K562 (cell line): ENCODE measurements around the gene WWTR1. TPM values are rescaled to one million over a fixed set of nuclear protein-coding genes. Genes with fewer than 3 reads are reported as not detected.

ENCODE experiments used
- ATAC-seq: fragments of 200-7000 bp; cut with Tn5 transposase; 3 replicates; pipeline ENCODE4 v1.9.1; 2020; ENCODE audit warnings: moderate library complexity
- BruUV-seq: library from RNA; stranded (reverse); fragments of 400-500 nt; replicated peaks from 2 replicates; lab custom pipeline; 2021; lab: Mats Ljungman, UMichigan
- CTCF ChIA-PET: fragments of 300-600 bp; formaldehyde crosslinking; extraction: SDS; loops from one replicate; lab custom pipeline; 2021; ENCODE audit warnings: low intra/inter-chr PET ratio; lab: Yijun Ruan, JAX
- POLR2A ChIA-PET: fragments of 300-600, 350-650 bp; sonication (Branson Sonifier 250); formaldehyde crosslinking; extraction: SDS; loops from one replicate; lab custom pipeline; 2021; ENCODE audit warnings: antibody characterized with exemption, inconsistent platforms; lab: Yijun Ruan, JAX
- DNase-seq, 4 experiments: peaks; one replicate each; pipeline versions ENCODE4 v3.0.0 to v3.0.0-alpha.2; 2011 to 2018; ENCODE audit warnings: low spot score in 3 of 4, mixed read lengths in 3 of 4; ENCODE audit errors: extremely low read depth in 1 of 4
- FAIRE-seq: peaks from 2 replicates; lab custom pipeline; 2011; peaks lifted over from hg19 to GRCh38; lab: Jason Lieb, UNC
- H2AFZ ChIP-seq: 2 replicates; pipeline ENCODE4 v1.6.0; 2011; ENCODE audit warnings: low read depth, low read length, control low read depth, inconsistent platforms
- H3K27ac ChIP-seq: fragments of 200-600 bp; 3 replicates; pipeline ENCODE4 v1.8.0; 2011; ENCODE audit warnings: low read depth, mild to moderate bottlenecking, control low read depth, inconsistent platforms, low read length, moderate library complexity, mixed read lengths; ENCODE audit errors: extremely low read depth
- H3K27me3 ChIP-seq, 2 experiments: fragments of 300-600 bp in 1 of 2; 2 replicates in 1 of 2; 3 replicates in 1 of 2; pipeline versions ENCODE4 v1.6.0 to v1.8.0; 2011; ENCODE audit warnings: inconsistent platforms in 2 of 2, low read length in 2 of 2, mild to moderate bottlenecking in 1 of 2, mixed read lengths in 1 of 2, moderate library complexity in 1 of 2; ENCODE audit not compliant: control insufficient read depth in 2 of 2, insufficient read depth in 2 of 2
- H3K36me3 ChIP-seq: fragments of 300-600 bp; 3 replicates; pipeline ENCODE4 v1.8.0; 2011; ENCODE audit warnings: mild to moderate bottlenecking, low read length, inconsistent platforms; ENCODE audit not compliant: control insufficient read depth, insufficient read depth
- H3K4me1 ChIP-seq, 2 experiments: fragments of 200-600 bp in 1 of 2; replicated peaks in 1 of 2; 2 replicates in 1 of 2; 3 replicates in 1 of 2; pipeline versions ENCODE4 v1.5.1 to v1.8.0; 2011; ENCODE audit warnings: inconsistent platforms in 2 of 2, low read length in 2 of 2, mild to moderate bottlenecking in 1 of 2, mixed read lengths in 1 of 2, moderate library complexity in 1 of 2; ENCODE audit not compliant: control insufficient read depth in 2 of 2, insufficient read depth in 2 of 2
- H3K4me2 ChIP-seq: 2 replicates; pipeline ENCODE4 v1.6.1; 2011; ENCODE audit warnings: low read length, control low read depth, inconsistent platforms, mixed read lengths; ENCODE audit not compliant: insufficient read depth
- H3K4me3 ChIP-seq: fragments of 200-600 bp; sonication (generic), shearing (Covaris generic); 2 replicates; pipeline ENCODE4 v1.5.1; 2016; ENCODE audit warnings: control low read depth, inconsistent platforms
- H3K79me2 ChIP-seq: fragments of 200-600 bp; 3 replicates; pipeline ENCODE4 v1.8.0; 2011; ENCODE audit warnings: low read length, inconsistent platforms; ENCODE audit not compliant: control insufficient read depth, insufficient read depth
- H3K9ac ChIP-seq, 2 experiments: 2 replicates each; pipeline versions ENCODE4 v1.6.0 to v1.6.1; 2011; ENCODE audit warnings: low read depth in 2 of 2, low read length in 2 of 2, control low read depth in 1 of 2, inconsistent platforms in 1 of 2, mild to moderate bottlenecking in 1 of 2, mixed read lengths in 1 of 2; ENCODE audit not compliant: insufficient read depth in 1 of 2
- H3K9me1 ChIP-seq: one replicate; pipeline ENCODE4 v1.6.0; 2011; ENCODE audit warnings: inconsistent platforms, mild to moderate bottlenecking, low read length, moderate library complexity; ENCODE audit not compliant: control insufficient read depth, insufficient read depth
- H3K9me3 ChIP-seq: replicated peaks from 2 replicates; pipeline ENCODE4 v1.5.1; 2011; ENCODE audit warnings: low read depth, low read length, inconsistent platforms; ENCODE audit not compliant: control insufficient read depth, insufficient read depth
- H4K20me1 ChIP-seq: replicated peaks from 2 replicates; pipeline ENCODE4 v1.6.1; 2011; ENCODE audit warnings: low read length, inconsistent platforms, mixed read lengths; ENCODE audit not compliant: control insufficient read depth, insufficient read depth
- CHCHD3 ChIP-seq: fragments of 250-450 bp; sonication (Bioruptor Pico); IDR thresholded peaks from 2 replicates; pipeline ENCODE4 v2.1.2; 2022; ENCODE audit warnings: mild to moderate bottlenecking
- SP1 ChIP-seq: sonication (generic); formaldehyde crosslinking; IDR thresholded peaks from 2 replicates; pipeline ENCODE4 v1.8.1; 2022; ENCODE audit warnings: mild to moderate bottlenecking, missing genetic modification reagents
- WGBS: fragments of 100-300 bp; shearing (Covaris generic); methylation state at CpG from one replicate; pipeline ENCODE4 v1.1.6; 2016; ENCODE audit warnings: low coverage, mixed read lengths; ENCODE audit not compliant: insufficient coverage; ENCODE audit errors: missing lambda C conversion rate; 5-methylcytosine and 5-hydroxymethylcytosine counted together
- in situ Hi-C: fragments of 300-500 bp; cut with MboI; formaldehyde crosslinking; loops from 4 replicates; pipeline ENCODE4 v1.15.0; 2018; ENCODE audit warnings: inconsistent platforms, mixed read lengths
- intact Hi-C: fragments of 100-400 bp; cut with micrococcal nuclease; formaldehyde crosslinking; loops from 2 replicates; pipeline ENCODE4 v1.14.2; 2022
- polyA plus RNA-seq, 8 experiments: library from polyadenylated mRNA; depleted of rRNA in 4 of 8; stranded (reverse) in 5 of 8; unstranded in 3 of 8; fragments of >200 nt; fragmentation: Nextera tagmentation in 2 of 8; fragmentation: Illumina TruSeq in 1 of 8; extraction: Ambion mirVana in 2 of 8; extraction: Trizol in 1 of 8; gene quantifications; 2 replicates each; pipeline versions ENCODE4 v1.2.1 to v1.2.3, GENCODE V29; 2011 to 2014; ENCODE audit warnings: inconsistent platforms in 1 of 8, missing spikeins in 1 of 8
- small RNA-seq: library from RNA; depleted of rRNA; stranded (forward); fragments of <200 nt; gene quantifications from one replicate; pipeline ENCODE3, GENCODE V24; 2014
- total RNA-seq, 7 experiments: library from RNA; depleted of rRNA in 6 of 7; stranded (reverse); fragments of >200 nt in 6 of 7; fragmentation: Illumina TruSeq in 2 of 7; extraction: Trizol in 2 of 7; gene quantifications; 2 replicates each; pipeline versions ENCODE4 v1.2.1 to v1.2.3, GENCODE V29; 2011 to 2021; ENCODE audit warnings: low replicate concordance in 1 of 7
- TF ChIP-seq, protein P1 (sequence below): fragments of 250-450 bp; sonication (Bioruptor Pico); IDR thresholded peaks from 2 replicates; pipeline ENCODE4 v1.8.0; 2022; ENCODE audit warnings: inconsistent platforms, mild to moderate bottlenecking, moderate library complexity, borderline replicate concordance
- TF ChIP-seq, protein P2 (sequence below): fragments of 250-450 bp; sonication (Bioruptor Pico); IDR thresholded peaks from 2 replicates; pipeline ENCODE4 v1.8.0; 2022; ENCODE audit warnings: moderate library complexity, mild to moderate bottlenecking, inconsistent platforms

The WWTR1 gene
- total and polyA plus RNA-seq, 9 of the 15 experiments (the other 6 are each of a cell fraction or from before 2014, with no cell fraction given): 0.04 to 1.5 (median 0.60) TPM

DNA sequence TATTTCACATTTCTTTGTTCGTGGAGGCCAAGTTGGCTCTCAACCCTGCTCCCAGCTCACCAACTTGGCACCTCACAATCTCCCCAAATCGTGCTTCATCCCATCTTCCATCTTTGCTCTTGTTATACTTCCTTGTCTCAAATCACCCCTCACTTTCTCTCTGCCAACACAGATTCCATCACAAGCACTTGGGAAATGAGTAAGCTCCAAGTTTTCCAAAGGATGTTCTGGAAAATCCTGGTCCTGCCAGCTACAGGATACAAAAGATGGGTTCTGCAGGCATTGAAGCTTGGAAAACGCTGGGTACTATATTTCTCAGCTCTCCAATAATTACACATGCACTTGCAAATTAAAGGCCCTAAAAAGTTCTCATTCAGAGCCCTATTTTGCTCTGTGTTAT, 187.4 kb downstream of the WWTR1 start (continued):
- TF ChIP-seq SP1: no peak

DNA sequence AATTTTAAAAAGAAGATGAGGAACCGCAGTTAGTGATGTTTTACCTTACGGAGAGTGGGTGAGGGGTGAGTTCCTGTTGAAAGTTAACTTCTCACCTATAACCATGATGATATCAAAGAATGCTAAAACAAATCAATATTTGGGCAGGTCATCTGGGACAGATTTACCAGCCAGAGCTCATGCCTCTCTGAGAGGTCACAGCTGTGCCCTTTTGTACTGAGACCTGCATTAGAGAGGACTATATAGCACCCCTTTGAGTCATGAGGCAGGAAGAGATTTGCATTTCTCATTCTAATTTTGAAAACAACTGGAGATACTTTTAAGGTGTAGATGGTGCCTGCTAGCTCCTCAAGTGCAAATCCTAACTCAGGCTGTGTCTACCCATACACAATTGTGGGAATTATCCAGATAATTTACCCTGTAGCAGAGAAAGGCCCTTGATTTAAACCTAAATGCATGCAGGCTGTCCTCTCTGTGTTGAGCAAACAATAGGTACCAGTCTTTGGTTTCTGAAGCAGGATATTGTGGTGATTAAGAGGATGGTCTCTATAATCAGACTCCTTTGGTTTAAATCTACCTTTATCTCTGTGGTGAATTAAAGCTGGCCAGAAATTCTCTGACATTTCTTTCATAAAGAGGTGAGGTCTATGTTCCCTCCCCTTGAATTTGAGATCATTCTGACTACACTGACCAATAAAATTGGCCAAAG, 189.2 kb downstream of the WWTR1 start:
- TF ChIP-seq, protein P1, sequence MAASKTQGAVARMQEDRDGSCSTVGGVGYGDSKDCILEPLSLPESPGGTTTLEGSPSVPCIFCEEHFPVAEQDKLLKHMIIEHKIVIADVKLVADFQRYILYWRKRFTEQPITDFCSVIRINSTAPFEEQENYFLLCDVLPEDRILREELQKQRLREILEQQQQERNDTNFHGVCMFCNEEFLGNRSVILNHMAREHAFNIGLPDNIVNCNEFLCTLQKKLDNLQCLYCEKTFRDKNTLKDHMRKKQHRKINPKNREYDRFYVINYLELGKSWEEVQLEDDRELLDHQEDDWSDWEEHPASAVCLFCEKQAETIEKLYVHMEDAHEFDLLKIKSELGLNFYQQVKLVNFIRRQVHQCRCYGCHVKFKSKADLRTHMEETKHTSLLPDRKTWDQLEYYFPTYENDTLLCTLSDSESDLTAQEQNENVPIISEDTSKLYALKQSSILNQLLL (CRISPR knock-in tag): no peak
- TF ChIP-seq CHCHD3 (CRISPR knock-in tag): no peak
- TF ChIP-seq, protein P2, sequence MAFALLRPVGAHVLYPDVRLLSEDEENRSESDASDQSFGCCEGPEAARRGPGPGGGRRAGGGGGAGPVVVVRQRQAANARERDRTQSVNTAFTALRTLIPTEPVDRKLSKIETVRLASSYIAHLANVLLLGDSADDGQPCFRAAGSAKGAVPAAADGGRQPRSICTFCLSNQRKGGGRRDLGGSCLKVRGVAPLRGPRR (CRISPR knock-in tag): no peak
- WGBS: 4% methylated on average over 2 of the region's 2 CpGs
- peaks cover 18 to 20% of the 10 kb centered on the region in 2 experiments for H3K27me3 ChIP-seq
- no peak overlapping the region for H3K4me2 ChIP-seq
- H3K4me1 ChIP-seq: peaks cover 0 to 3% of the 10 kb centered on the region in 2 experiments; a peak in 1 of 5 replicates
- no TSS peak for BruUV-seq
- no peaks in the 10 kb centered on the region for H3K36me3 ChIP-seq
- no peaks in the 10 kb centered on the region for H4K20me1 ChIP-seq
- no peak for ATAC-seq
- intact Hi-C loops: no loop called here
- H3K79me2 ChIP-seq: no peaks in the 10 kb centered on the region
- no peak for FAIRE-seq
- no peak overlapping the region for H3K4me3 ChIP-seq
- no peak overlapping the region for H3K9ac ChIP-seq
- H2AFZ ChIP-seq: no peak overlapping the region
- H3K9me1 ChIP-seq: no peaks in the 10 kb centered on the region
- DNase-seq: no peak
- in situ Hi-C loops: no loop called here
- POLR2A ChIA-PET: interaction anchor here (0.9 kb wide), 1 partner anchor 11 kb away, joined by 3 read pairs; no protein-coding TSS in a partner anchor
- H3K9me3 ChIP-seq: no peaks in the 10 kb centered on the region
- no peak overlapping the region for H3K27ac ChIP-seq
- CTCF ChIA-PET: no interaction called here

Small RNA genes lying within 50 kb of the gene (small RNA-seq; reads per million reads assigned to genes)
- gene RNU6-1098P: not detected

Other genes starting within 250 kb of the WWTR1 start
- gene TM4SF4, start 183.3 kb downstream of the WWTR1 start, total RNA-seq (2014; rRNA removed): not detected in 2 replicates
- not detected in 2 replicates for gene TM4SF4, start 183.3 kb downstream of the WWTR1 start, total RNA-seq (2014; rRNA removed; fragmentation: Illumina TruSeq; extraction: Trizol)
- gene TM4SF4, start 183.3 kb downstream of the WWTR1 start, total RNA-seq (2015; rRNA removed; fragmentation: Illumina TruSeq; extraction: Trizol): not detected in 2 replicates
- gene TM4SF4, start 183.3 kb downstream of the WWTR1 start, total RNA-seq (2021): 0.31 and 0.81 TPM in 2 replicates
- not detected in 2 replicates for gene TM4SF4, start 183.3 kb downstream of the WWTR1 start, polyA plus RNA-seq (2011; rRNA removed)
- gene TM4SF4, start 183.3 kb downstream of the WWTR1 start, polyA plus RNA-seq (2014; fragmentation: Illumina TruSeq; extraction: Trizol): not detected in 2 replicates
- not detected for gene TM4SF4, start 183.3 kb downstream of the WWTR1 start, polyA plus RNA-seq (2014; fragmentation: Nextera tagmentation; extraction: Ambion mirVana)
- not detected in 2 replicates for gene TM4SF4, start 183.3 kb downstream of the WWTR1 start, polyA plus RNA-seq (2014; rRNA removed)
- 22.2 and 25.8 TPM in 2 replicates for gene COMMD2, start 94.5 kb upstream of the WWTR1 start, total RNA-seq (2014; rRNA removed)
- 41.8 and 43.6 TPM in 2 replicates for gene COMMD2, start 94.5 kb upstream of the WWTR1 start, total RNA-seq (2014; rRNA removed; fragmentation: Illumina TruSeq; extraction: Trizol)
- gene COMMD2, start 94.5 kb upstream of the WWTR1 start, total RNA-seq (2015; rRNA removed; fragmentation: Illumina TruSeq; extraction: Trizol): 25.8 and 29.4 TPM in 2 replicates
- 36.1 and 37.5 TPM in 2 replicates for gene COMMD2, start 94.5 kb upstream of the WWTR1 start, total RNA-seq (2021)
- 38.1 and 69.1 TPM in 2 replicates for gene COMMD2, start 94.5 kb upstream of the WWTR1 start, polyA plus RNA-seq (2011; rRNA removed)
- 59.0 and 68.2 TPM in 2 replicates for gene COMMD2, start 94.5 kb upstream of the WWTR1 start, polyA plus RNA-seq (2014; fragmentation: Illumina TruSeq; extraction: Trizol)
- gene COMMD2, start 94.5 kb upstream of the WWTR1 start, polyA plus RNA-seq (2014; fragmentation: Nextera tagmentation; extraction: Ambion mirVana): 100 to 1,000 TPM in 1 of 2 experiments, 10 to 100 TPM in 1; 93.0 to 102 TPM
- 27.9 and 32.9 TPM in 2 replicates for gene COMMD2, start 94.5 kb upstream of the WWTR1 start, polyA plus RNA-seq (2014; rRNA removed)
- gene ANKUB1, start 134.5 kb upstream of the WWTR1 start, total RNA-seq (2014; rRNA removed): not detected in 2 replicates
- gene ANKUB1, start 134.5 kb upstream of the WWTR1 start, total RNA-seq (2014; rRNA removed; fragmentation: Illumina TruSeq; extraction: Trizol): not detected in 2 replicates
- not detected in 2 replicates for gene ANKUB1, start 134.5 kb upstream of the WWTR1 start, total RNA-seq (2015; rRNA removed; fragmentation: Illumina TruSeq; extraction: Trizol)
- gene ANKUB1, start 134.5 kb upstream of the WWTR1 start, total RNA-seq (2021): not detected in 2 replicates
- gene ANKUB1, start 134.5 kb upstream of the WWTR1 start, polyA plus RNA-seq (2011; rRNA removed): not detected in 2 replicates
- gene ANKUB1, start 134.5 kb upstream of the WWTR1 start, polyA plus RNA-seq (2014; fragmentation: Illumina TruSeq; extraction: Trizol): not detected in 2 replicates
- gene ANKUB1, start 134.5 kb upstream of the WWTR1 start, polyA plus RNA-seq (2014; fragmentation: Nextera tagmentation; extraction: Ambion mirVana): not detected
- gene ANKUB1, start 134.5 kb upstream of the WWTR1 start, polyA plus RNA-seq (2014; rRNA removed): not detected in 2 replicates
- 14.1 and 16.8 TPM in 2 replicates for gene RNF13, start 155.2 kb upstream of the WWTR1 start, total RNA-seq (2014; rRNA removed)
- gene RNF13, start 155.2 kb upstream of the WWTR1 start, total RNA-seq (2014; rRNA removed; fragmentation: Illumina TruSeq; extraction: Trizol): 19.8 and 22.0 TPM in 2 replicates
- 18.4 and 20.3 TPM in 2 replicates for gene RNF13, start 155.2 kb upstream of the WWTR1 start, total RNA-seq (2015; rRNA removed; fragmentation: Illumina TruSeq; extraction: Trizol)
- gene RNF13, start 155.2 kb upstream of the WWTR1 start, total RNA-seq (2021): 14.8 and 18.2 TPM in 2 replicates
- gene RNF13, start 155.2 kb upstream of the WWTR1 start, polyA plus RNA-seq (2011; rRNA removed): 16.5 and 18.9 TPM in 2 replicates
- 14.7 and 15.7 TPM in 2 replicates for gene RNF13, start 155.2 kb upstream of the WWTR1 start, polyA plus RNA-seq (2014; fragmentation: Illumina TruSeq; extraction: Trizol)
- gene RNF13, start 155.2 kb upstream of the WWTR1 start, polyA plus RNA-seq (2014; fragmentation: Nextera tagmentation; extraction: Ambion mirVana): 10 to 100 TPM; 33.2 to 35.8 TPM
- 10.5 and 12.7 TPM in 2 replicates for gene RNF13, start 155.2 kb upstream of the WWTR1 start, polyA plus RNA-seq (2014; rRNA removed)